GM19240 (cell line): Measurements from ENCODE around the gene FBLN5.

ENCODE experiments used
- DNase-seq: peaks from one replicate; pipeline ENCODE4 v3.0.0; 2011; ENCODE audit warnings: low spot score; ENCODE audit not compliant: insufficient read length

FBLN5 gene

GRCh38 chr14:91947475-91948184 is at the start of gene FBLN5:
TSS of gene FBLN5 (minus strand) at chr14:91947694. CDS start at chr14:91947229, 465 bp downstream.
- DNase-seq = no peak

- DNase-seq = peak; percentile 5
These were observed 49.5 kb upstream of the FBLN5 start for GRCh38 chr14:91996948-91997371.

- no peak for DNase-seq
These were observed 39.7 kb upstream of the FBLN5 start for GRCh38 chr14:91987192-91987591.

GRCh38 chr14:91985521-91986255 is 38.2 kb upstream of the FBLN5 start:
- DNase-seq = no peak

GRCh38 chr14:91985008-91985407 is 37.5 kb upstream of the FBLN5 start:
- DNase-seq = no peak

- no peak for DNase-seq
These were observed 36.1 kb upstream of the FBLN5 start for GRCh38 chr14:91983588-91983987.

- no peak for DNase-seq
These were observed 32.7 kb upstream of the FBLN5 start for GRCh38 chr14:91980157-91980556.

GRCh38 chr14:91977884-91978283 is 30.4 kb upstream of the FBLN5 start:
- no peak for DNase-seq

GRCh38 chr14:91975763-91976162 is 28.3 kb upstream of the FBLN5 start:
- DNase-seq = no peak

- DNase-seq = no peak
These were observed 23.8 kb upstream of the FBLN5 start for GRCh38 chr14:91971188-91971778.

GRCh38 chr14:91968280-91968679 is 20.8 kb upstream of the FBLN5 start:
- no peak for DNase-seq

- DNase-seq = no peak
These were observed 17.2 kb upstream of the FBLN5 start for GRCh38 chr14:91964724-91965123.

- DNase-seq = no peak
These were observed 16.5 kb upstream of the FBLN5 start for GRCh38 chr14:91964011-91964410.

- DNase-seq = no peak
These were observed 16.0 kb upstream of the FBLN5 start for GRCh38 chr14:91963465-91963864.

GRCh38 chr14:91961297-91962220 is 14.1 kb upstream of the FBLN5 start:
- DNase-seq = no peak

- DNase-seq = no peak
These were observed 10.4 kb upstream of the FBLN5 start for GRCh38 chr14:91957876-91958313.

- no peak for DNase-seq
These were observed 9.1 kb upstream of the FBLN5 start for GRCh38 chr14:91956616-91957015.

GRCh38 chr14:91955168-91955567 is 7.7 kb upstream of the FBLN5 start:
- no peak for DNase-seq

- DNase-seq = no peak
These were observed 5.9 kb upstream of the FBLN5 start for GRCh38 chr14:91953170-91953985.
